Pancreas (tissue), 10 donors: ENCODE measurements around the gene TRMT112. TPM values are rescaled to one million over a fixed set of nuclear protein-coding genes. Genes with fewer than 3 reads are reported as not detected.
"Not testable (repeated sequence)": the region's sequence is repeated elsewhere in the genome, so short reads cannot be mapped to it uniquely, and the experiment has no call there.

ENCODE experiments used
- ATAC-seq, 4 donors: fragments of 200-7000 bp; cut with Tn5 transposase; one replicate each; pipeline versions ENCODE4 v1.8.0 to v1.9.1; 2020; ENCODE audit warnings: mild to moderate bottlenecking in 4 of 4, moderate library complexity in 4 of 4
- DNase-seq, 6 donors: peaks; one replicate each; pipeline ENCODE4 v3.0.0-alpha.2; 2020
- FAIRE-seq: peaks from 2 replicates; lab custom pipeline; 2012; peaks lifted over from hg19 to GRCh38; lab: Jason Lieb, UNC
- H3K27ac ChIP-seq, 4 donors: fragments of 200-600 bp; sonication (generic); 1 replicate in 3 of 4; 2 replicates in 1 of 4; pipeline versions ENCODE4 v1.5.0 to v1.8.0; 2020
- H3K27me3 ChIP-seq, 4 donors: fragments of 200-600 bp; one replicate each; pipeline ENCODE4 v1.8.0; 2021
- H3K36me3 ChIP-seq, 3 donors: fragments of 200-600 bp; sonication (generic) in 1 of 3; one replicate each; pipeline versions ENCODE4 v1.5.0 to v1.8.0; 2020 to 2021
- H3K4me1 ChIP-seq, 3 donors: fragments of 200-600 bp; one replicate each; pipeline ENCODE4 v1.8.0; 2021
- H3K4me3 ChIP-seq, 4 donors: fragments of 200-600 bp; sonication (generic) in 2 of 4; one replicate each; pipeline versions ENCODE4 v1.5.0 to v1.8.0; 2020 to 2021
- H3K9me3 ChIP-seq, 4 donors: fragments of 200-600 bp; one replicate each; pipeline ENCODE4 v1.8.0; 2021
- WGBS, 2 donors: extraction: QIAGEN DNeasy Blood & Tissue Kit; methylation state at CpG; one replicate each; pipeline ENCODE4 v1.1.7; 2013; 5-methylcytosine and 5-hydroxymethylcytosine counted together
- intact Hi-C, 3 donors: fragments of 100-400 bp; cut with DNase I; formaldehyde crosslinking; loops; one replicate each; pipeline versions ENCODE4 v1.11.1 to v1.14.2; 2022
- polyA plus RNA-seq, 2 donors: library from polyadenylated mRNA; stranded (reverse); fragments of 200-250 nt; gene quantifications; one replicate each; pipeline ENCODE4 v1.2.3, GENCODE V29; 2013
- total RNA-seq, 6 donors: library from RNA; stranded (reverse); fragmentation: NEBNext Ultra II Directional in 4 of 6; extraction: Animal tissue kit (Norgen Biotek cat#: 25700) in 4 of 6; gene quantifications; one replicate each; pipeline versions ENCODE4 v1.2.1 to v1.2.4, GENCODE V29; 2021 to 2023
- TF ChIP-seq, protein P1 (sequence below), 4 donors: fragments of 200-600 bp; sonication (generic) in 3 of 4; IDR thresholded peaks; one replicate each; pipeline versions ENCODE4 v1.5.0 to v1.8.0; 2021; ENCODE audit warnings: antibody characterized with exemption in 4 of 4
- donor health status: healthy with polysubstance abuse.
- donor health status: DM: no; HTN: no; CAD: no; lungs with moderate emphysema.
- donor health status: DM: no; HTN: no; CAD: no.
- donor health status: control.
- donor health status: control.
- donor health status: Bipolar disorder and iron deficiency.
- donor health status: DM: yes; HTN: yes; CAD: no.
- donor health status: DM: no; HTN: no; CAD: no.
- donor health status: DM: no; HTN: no; CAD: no.
- donor health status: DM: yes; HTN: yes; CAD: no.

Gene TRMT112
- total and polyA plus RNA-seq, 8 donors: 53.3 to 157 (median 73.5) TPM

DNA sequence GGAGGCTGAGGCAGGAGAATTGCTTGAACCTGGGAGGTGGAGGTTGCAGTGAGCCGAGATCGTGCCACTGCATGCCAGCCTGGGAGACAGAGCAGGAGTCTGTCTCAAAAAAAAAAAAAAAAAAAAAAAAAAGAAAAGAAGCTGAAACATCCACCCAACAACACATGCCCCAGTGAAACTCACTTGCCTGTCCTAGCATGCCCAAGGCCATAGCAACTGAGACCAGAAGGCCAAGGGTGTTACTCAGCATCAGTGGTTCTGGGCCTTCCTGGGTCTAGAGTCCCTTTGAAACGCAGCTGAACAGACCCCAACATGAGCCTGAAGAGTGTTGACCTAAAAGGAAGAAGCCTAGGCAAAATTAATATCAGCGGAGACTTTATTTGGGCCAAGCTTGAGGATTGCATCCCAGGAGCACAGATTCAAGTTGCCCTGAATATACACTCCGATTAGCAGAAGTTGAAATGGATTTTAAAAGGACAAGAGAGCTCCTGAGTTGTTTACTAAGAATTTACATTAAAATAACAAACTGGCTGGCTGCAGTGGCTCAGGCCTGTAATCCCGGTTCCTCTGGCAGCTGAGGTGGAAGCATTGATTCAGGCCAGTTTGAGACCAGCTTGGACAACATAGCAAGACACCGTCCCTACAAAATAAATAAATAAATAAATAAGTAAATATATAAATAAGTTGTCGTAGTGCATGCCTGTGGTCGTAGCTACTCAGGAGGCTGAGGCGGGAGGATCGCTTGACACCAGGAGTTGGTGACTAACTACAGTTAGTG, 7.5 kb upstream of the TRMT112 start:
- peaks cover 0 to 6% (median 0%) of the 10 kb centered on the region in 3 donors for H3K4me1 ChIP-seq
- no peaks in the 10 kb centered on the region for H3K27me3 ChIP-seq
- intact Hi-C loops: no loop called here
- no peak overlapping the region for H3K27ac ChIP-seq
- WGBS, 2 donors: 90 to 93% methylated on average over 11 of the region's 11 CpGs
- FAIRE-seq: no peak
- H3K9me3 ChIP-seq: no peaks in the 10 kb centered on the region
- ATAC-seq: no peak
- TF ChIP-seq, protein P1, sequence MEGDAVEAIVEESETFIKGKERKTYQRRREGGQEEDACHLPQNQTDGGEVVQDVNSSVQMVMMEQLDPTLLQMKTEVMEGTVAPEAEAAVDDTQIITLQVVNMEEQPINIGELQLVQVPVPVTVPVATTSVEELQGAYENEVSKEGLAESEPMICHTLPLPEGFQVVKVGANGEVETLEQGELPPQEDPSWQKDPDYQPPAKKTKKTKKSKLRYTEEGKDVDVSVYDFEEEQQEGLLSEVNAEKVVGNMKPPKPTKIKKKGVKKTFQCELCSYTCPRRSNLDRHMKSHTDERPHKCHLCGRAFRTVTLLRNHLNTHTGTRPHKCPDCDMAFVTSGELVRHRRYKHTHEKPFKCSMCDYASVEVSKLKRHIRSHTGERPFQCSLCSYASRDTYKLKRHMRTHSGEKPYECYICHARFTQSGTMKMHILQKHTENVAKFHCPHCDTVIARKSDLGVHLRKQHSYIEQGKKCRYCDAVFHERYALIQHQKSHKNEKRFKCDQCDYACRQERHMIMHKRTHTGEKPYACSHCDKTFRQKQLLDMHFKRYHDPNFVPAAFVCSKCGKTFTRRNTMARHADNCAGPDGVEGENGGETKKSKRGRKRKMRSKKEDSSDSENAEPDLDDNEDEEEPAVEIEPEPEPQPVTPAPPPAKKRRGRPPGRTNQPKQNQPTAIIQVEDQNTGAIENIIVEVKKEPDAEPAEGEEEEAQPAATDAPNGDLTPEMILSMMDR (IDR thresholded peaks at IDR 0.05): no peak
- H3K36me3 ChIP-seq: no peaks in the 10 kb centered on the region
- no peak overlapping the region for H3K4me3 ChIP-seq
- no peak for DNase-seq

DNA sequence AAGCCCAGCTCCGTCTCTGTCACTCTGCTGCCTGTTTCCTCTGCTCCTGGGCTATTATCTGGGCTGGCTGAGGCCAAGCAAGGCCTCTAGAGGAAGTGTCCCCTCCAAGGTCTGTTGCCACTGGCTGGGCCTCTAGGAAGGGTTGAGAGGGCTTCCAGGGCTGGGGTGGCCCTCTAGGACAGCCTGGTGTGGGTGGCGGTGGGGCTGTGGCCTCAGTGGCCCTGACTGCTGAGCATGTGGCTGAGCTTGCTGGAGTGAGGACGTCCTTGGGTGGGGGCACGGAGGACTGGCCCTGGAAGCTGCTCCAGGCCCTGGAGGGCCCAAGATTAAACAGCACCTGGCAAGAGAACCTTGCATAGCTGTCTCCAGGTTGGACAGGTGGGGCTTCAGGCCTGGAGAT, 6.6 kb upstream of the TRMT112 start:
- H3K4me1 ChIP-seq, DNase-seq, H3K27ac ChIP-seq, H3K4me3 ChIP-seq, ATAC-seq, H3K9me3 ChIP-seq, H3K36me3 ChIP-seq, FAIRE-seq, intact Hi-C loops, H3K27me3 ChIP-seq: not testable (repeated sequence)
- 75 to 84% methylated on average over 3 to 4 of the region's 4 CpGs for WGBS, 2 donors

DNA sequence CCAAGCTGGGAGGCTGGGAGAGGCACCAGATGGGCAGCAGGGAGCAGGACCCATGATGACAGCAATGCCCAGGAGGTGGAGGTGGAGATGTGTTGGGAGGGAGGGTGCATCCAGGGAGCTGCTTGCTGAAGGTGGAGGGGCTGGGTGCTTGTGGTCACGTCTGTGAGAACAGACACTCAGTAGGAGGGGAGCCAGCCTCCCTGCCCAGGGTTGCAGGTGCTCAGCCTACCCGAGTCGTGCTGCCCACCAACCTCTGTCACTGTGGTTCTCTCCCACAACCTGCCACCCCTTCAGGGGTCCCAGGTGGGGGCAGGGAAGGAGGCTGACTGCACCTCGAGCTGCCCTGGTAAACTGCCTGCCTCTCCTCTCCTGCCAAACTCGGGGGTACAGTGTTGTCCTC, 6.0 kb upstream of the TRMT112 start:
- peaks cover 0 to 7% (median 6%) of the 10 kb centered on the region in 3 donors for H3K4me1 ChIP-seq
- H3K27ac ChIP-seq: no peak overlapping the region
- H3K4me3 ChIP-seq: no peak overlapping the region
- ATAC-seq (no peak), DNase-seq (no peak), FAIRE-seq (no peak)
- no peaks in the 10 kb centered on the region for H3K36me3 ChIP-seq
- 68 to 82% methylated on average over 5 of the region's 5 CpGs for WGBS, 2 donors
- intact Hi-C loops: no loop called here
- TF ChIP-seq, protein P1 (IDR thresholded peaks at IDR 0.05): no peak
- H3K9me3 ChIP-seq: no peaks in the 10 kb centered on the region
- H3K27me3 ChIP-seq: no peaks in the 10 kb centered on the region

DNA sequence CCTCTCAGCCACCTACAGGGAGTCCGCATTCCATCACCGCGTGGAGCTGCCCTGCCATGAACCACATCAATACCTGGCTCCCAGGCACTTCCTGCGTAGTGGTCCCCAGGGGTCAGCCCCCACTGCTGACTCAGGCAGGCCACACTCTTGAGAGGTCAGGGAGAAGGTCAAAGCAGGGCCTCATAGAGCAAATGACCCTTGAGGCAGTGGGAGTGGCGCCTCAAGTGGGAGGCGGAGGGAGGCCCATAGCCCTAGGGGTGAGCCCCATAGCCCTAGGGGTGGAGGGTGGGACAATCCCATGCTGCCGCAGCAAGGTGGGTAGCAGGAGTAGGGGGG, 5.5 kb upstream of the TRMT112 start:
- no peak overlapping the region for H3K4me3 ChIP-seq
- no peak for DNase-seq
- H3K4me1 ChIP-seq: peaks cover 0 to 7% (median 6%) of the 10 kb centered on the region in 3 donors
- no peak for ATAC-seq
- TF ChIP-seq, protein P1 (IDR thresholded peaks at IDR 0.05): no peak
- intact Hi-C loops: no loop called here
- 86 to 95% methylated on average over 7 of the region's 7 CpGs for WGBS, 2 donors
- H3K9me3 ChIP-seq: no peaks in the 10 kb centered on the region
- no peak overlapping the region for H3K27ac ChIP-seq
- no peak for FAIRE-seq
- no peaks in the 10 kb centered on the region for H3K27me3 ChIP-seq
- H3K36me3 ChIP-seq: no peaks in the 10 kb centered on the region

GRCh38 chr11:64321533-64321932, 4.2 kb upstream of the TRMT112 start:
- H3K27ac ChIP-seq: peak overlapping the region; percentile 26 to 57 (median 48)
- peaks cover under 1 to 7% (median 7%) of the 10 kb centered on the region in 3 donors for H3K4me1 ChIP-seq

More at GRCh38 chr11:64321533-64321932, 4.2 kb upstream of the TRMT112 start:
- Histone ChIP-seq H3K36me3 (no peaks in the 10 kb centered on the region), H3K9me3 (no peaks in the 10 kb centered on the region), H3K27me3 (no peaks in the 10 kb centered on the region), H3K4me3 (no peak overlapping the region)
- FAIRE-seq: no peak
- WGBS, 2 donors: 57 to 62% methylated on average over 5 of the region's 5 CpGs
- peak in 3 of 6 donors; percentile 58 to 63 (median 60) for DNase-seq
- intact Hi-C loops: no loop called here
- ATAC-seq: peak in 2 of 4 donors; percentile 3 to 4
- TF ChIP-seq, protein P1 (IDR thresholded peaks at IDR 0.05): no peak
